Uterus (tissue), 2 donors: ENCODE measurements around the gene NPTX1.

Experiments used
- POLR2A ChIP-seq, 2 donors: fragments of 450-650 bp; IDR thresholded peaks; one replicate each; pipeline ENCODE4 v1.6.1; 2016; ENCODE audit warnings: antibody characterized with exemption in 2 of 2, mild to moderate bottlenecking in 1 of 2, moderate library complexity in 1 of 2
- TF ChIP-seq, protein P1 (sequence below), 4 experiments: fragments of 200-600 bp in 2 of 4; fragments of 450-650 bp in 2 of 4; sonication (generic) in 2 of 4; IDR thresholded peaks; one replicate each; pipeline ENCODE4 v1.5.1; 2016 to 2019; ENCODE audit warnings: antibody characterized with exemption in 4 of 4, mild to moderate bottlenecking in 2 of 4, moderate library complexity in 1 of 4

DNA sequence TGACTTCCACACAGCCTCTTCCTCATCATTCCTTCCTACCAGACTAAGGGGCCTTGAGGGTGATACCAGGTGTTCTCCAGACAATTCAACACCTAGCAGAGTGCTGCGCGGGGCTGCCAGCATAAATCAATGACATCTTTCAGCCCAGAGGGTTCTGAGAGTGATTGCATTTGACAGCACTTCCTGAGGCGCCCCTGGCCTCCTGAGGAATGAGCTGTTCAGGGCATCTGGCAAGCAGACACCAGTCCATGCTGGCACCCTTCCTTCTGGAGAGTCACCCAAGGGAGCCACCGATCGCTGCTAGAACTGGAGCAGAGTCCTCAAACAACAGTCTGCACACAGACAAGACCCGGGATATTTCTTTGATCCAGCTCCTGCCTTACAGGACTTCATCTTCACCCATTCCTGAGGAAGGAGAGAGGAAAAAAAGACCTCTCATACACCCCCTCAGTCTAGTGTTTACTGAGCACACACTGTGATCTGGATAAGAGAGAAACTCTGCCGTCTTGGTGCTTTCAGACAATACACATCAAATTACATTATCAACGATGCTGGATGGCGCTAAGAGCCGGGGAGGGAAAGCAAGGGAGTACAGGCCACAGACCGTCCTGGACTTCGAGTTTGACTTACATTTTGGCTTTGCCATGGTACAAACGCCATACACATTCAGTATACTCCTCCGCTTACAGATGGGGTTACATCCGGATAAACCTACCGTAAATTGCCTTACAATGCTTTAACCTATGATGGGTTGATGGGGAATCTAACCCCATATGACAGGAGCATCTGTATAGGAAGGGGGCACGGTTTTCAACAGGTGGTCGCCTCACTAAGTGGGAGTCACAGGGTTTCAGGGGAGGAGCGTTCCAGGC, 23.0 kb downstream of the NPTX1 start:
- TF ChIP-seq, protein P1, sequence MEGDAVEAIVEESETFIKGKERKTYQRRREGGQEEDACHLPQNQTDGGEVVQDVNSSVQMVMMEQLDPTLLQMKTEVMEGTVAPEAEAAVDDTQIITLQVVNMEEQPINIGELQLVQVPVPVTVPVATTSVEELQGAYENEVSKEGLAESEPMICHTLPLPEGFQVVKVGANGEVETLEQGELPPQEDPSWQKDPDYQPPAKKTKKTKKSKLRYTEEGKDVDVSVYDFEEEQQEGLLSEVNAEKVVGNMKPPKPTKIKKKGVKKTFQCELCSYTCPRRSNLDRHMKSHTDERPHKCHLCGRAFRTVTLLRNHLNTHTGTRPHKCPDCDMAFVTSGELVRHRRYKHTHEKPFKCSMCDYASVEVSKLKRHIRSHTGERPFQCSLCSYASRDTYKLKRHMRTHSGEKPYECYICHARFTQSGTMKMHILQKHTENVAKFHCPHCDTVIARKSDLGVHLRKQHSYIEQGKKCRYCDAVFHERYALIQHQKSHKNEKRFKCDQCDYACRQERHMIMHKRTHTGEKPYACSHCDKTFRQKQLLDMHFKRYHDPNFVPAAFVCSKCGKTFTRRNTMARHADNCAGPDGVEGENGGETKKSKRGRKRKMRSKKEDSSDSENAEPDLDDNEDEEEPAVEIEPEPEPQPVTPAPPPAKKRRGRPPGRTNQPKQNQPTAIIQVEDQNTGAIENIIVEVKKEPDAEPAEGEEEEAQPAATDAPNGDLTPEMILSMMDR (IDR thresholded peaks at IDR 0.05) = no peak
- no peak for TF ChIP-seq POLR2A (IDR thresholded peaks at IDR 0.05)
